ENCODE measurements around the gene BIRC2. TPM values are rescaled to one million over a fixed set of nuclear protein-coding genes. Genes with fewer than 3 reads are reported as not detected.

The BIRC2 gene
- total and polyA plus RNA-seq, 10 of the 15 experiments (the other 5 are each of a cell fraction or from before 2014, with no cell fraction given) = 13.8 to 75.8 (median 26.5) TPM

GRCh38 chr11:102317099-102317767 is 29.8 kb upstream of the BIRC2 start, which contains the start of gene BIRC3 (continued):
- peak; percentile 96 for TF ChIP-seq ATF2 (IDR thresholded peaks at IDR 0.05; ENCODE audit: low read length)
- TF ChIP-seq FOXM1 (IDR thresholded peaks at IDR 0.05; ENCODE audit: low read depth, low read length) = peak; percentile 99
- TF ChIP-seq MTA3 (IDR thresholded peaks at IDR 0.05; ENCODE audit: borderline replicate concordance, low read length) = peak; percentile 97
- peak; percentile 73 for TF ChIP-seq BMI1 (IDR thresholded peaks at IDR 0.05; ENCODE audit: borderline replicate concordance)
- peak; percentile 99 for TF ChIP-seq POLR2A (IDR thresholded peaks at IDR 0.05; ENCODE audit: low read depth, low read length)
- TF ChIP-seq CHD2 (IDR thresholded peaks at IDR 0.05; ENCODE audit: borderline replicate concordance, low read depth, low read length) = peak; percentile 90; the same call in 1 of the 2 replicates
- TF ChIP-seq KAT2A (conservative IDR thresholded peaks at IDR 0.05; ENCODE audit: control insufficient read depth, low read depth, low read length) = no peak
- peak; percentile 99 for TF ChIP-seq POLR2AphosphoS5 (IDR thresholded peaks at IDR 0.05; ENCODE audit: low read length)
- peak; percentile 61 for TF ChIP-seq E2F8 (IDR thresholded peaks at IDR 0.05; ENCODE audit: low read depth, partially characterized antibody)
- 0 out of 2 replicates have a peak, but pooled peaks have one; percentile 56 for TF ChIP-seq RCOR1 (conservative IDR thresholded peaks at IDR 0.05; ENCODE audit: low read depth, low read length)
- TF ChIP-seq USF2 (IDR thresholded peaks at IDR 0.05; ENCODE audit: borderline replicate concordance, low read depth, low read length) = no peak
- peak; percentile 67 for TF ChIP-seq CUX1 (IDR thresholded peaks at IDR 0.05; ENCODE audit: insufficient replicate concordance, low read depth, low read length)
- TF ChIP-seq SPI1 (IDR thresholded peaks at IDR 0.05; ENCODE audit: borderline replicate concordance, insufficient read depth, low read depth, low read length) = peak; percentile 98
- TF ChIP-seq RAD51 (IDR thresholded peaks at IDR 0.05) = 0 out of 2 replicates have a peak, but pooled peaks have one; percentile 45
- peak; percentile 100 for TF ChIP-seq RELB (IDR thresholded peaks at IDR 0.05; ENCODE audit: low read depth)
- TF ChIP-seq CBFB (IDR thresholded peaks at IDR 0.05; ENCODE audit: low read depth) = peak; percentile 99
- no peak; the same call in 1 of the 2 replicates for TF ChIP-seq ESRRA (IDR thresholded peaks at IDR 0.05; ENCODE audit: low read length)
- TF ChIP-seq CBX3 (IDR thresholded peaks at IDR 0.05; ENCODE audit: borderline replicate concordance, low read depth) = no peak

All from GM12878 (cell line).